HG03095 (cell line): Measurements from ENCODE around the gene MPP1.
A peak's percentile ranks its signal among the peaks of the same experiment; 100 is the strongest.
"Not testable (repeated sequence)": the region's sequence is repeated elsewhere in the genome, so short reads cannot be mapped to it uniquely, and the experiment has no call there.

Source experiments
- ATAC-seq: cut with Tn5 transposase; IDR thresholded peaks from one replicate; pipeline ENCODE4 v1.9.1; 2021; ENCODE audit warnings: moderate library complexity; ENCODE audit not compliant: unreplicated experiment

MPP1 gene

GRCh38 chrX:154804957-154805695, at the start of gene MPP1:
Gene MPP1 (minus strand): TSS chrX:154805485. CDS start chrX:154805373, 112 bp downstream.
- peak; percentile 97 for ATAC-seq

DNA sequence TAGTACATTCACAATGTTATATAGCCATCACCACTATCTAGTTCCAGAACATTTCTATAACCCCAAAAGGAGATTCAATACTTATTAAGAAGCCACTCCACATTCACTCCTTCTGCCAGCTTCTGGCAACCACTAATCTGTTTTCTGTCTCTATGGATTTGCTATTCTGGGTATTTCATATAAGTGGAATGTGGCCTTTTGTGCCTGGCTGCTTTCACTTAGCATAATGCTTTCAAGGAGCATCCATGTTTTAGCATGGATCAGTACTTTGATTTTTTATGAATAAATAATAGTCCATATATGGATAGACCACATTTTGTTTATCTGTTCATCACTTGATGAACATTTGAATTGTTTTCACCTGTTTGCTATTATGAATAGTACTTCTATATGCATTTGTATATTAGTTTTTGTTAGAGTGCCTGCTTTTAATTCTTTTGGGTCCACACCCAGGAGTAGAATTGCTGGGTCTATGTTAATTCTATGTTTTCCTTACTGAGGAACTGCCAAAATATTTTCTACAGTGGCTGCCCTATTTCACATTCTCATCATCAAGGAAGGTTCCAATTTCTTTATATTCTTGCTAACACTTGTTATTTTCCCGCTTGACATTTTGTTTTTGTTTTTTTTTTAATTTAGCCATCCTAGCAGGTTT, 45.8 kb upstream of the MPP1 start:
- no peak for ATAC-seq

DNA sequence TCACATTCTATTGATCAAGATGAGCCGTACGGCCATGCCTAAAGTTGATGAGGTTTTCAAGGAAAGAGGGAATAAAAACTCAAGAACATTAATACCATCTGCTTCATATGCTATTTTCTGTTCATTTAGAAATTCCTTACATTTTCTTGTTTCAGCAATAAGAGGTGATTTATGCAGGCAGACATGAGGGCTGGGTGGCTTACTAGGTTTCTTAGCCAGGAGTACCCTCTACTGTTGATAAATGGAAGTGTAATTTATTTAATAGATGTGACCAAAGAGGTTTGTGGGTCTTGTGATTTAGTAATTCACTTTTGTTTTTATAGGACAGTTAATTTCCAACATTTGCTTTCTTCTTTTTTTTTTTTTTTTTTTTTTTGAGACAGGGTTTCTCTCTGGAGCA, 35.6 kb upstream of the MPP1 start:
- no peak for ATAC-seq

- no peak for ATAC-seq
Observed at GRCh38 chrX:154836163-154836562, 30.9 kb upstream of the MPP1 start.

GRCh38 chrX:154834562-154834961, 29.3 kb upstream of the MPP1 start, which contains the start of gene SMIM9:
Gene SMIM9 (minus strand): TSS chrX:154834662. CDS start chrX:154830856, 3,806 bp downstream.
- ATAC-seq = no peak

- no peak for ATAC-seq
Observed at GRCh38 chrX:154833746-154834274, 28.5 kb upstream of the MPP1 start.

DNA sequence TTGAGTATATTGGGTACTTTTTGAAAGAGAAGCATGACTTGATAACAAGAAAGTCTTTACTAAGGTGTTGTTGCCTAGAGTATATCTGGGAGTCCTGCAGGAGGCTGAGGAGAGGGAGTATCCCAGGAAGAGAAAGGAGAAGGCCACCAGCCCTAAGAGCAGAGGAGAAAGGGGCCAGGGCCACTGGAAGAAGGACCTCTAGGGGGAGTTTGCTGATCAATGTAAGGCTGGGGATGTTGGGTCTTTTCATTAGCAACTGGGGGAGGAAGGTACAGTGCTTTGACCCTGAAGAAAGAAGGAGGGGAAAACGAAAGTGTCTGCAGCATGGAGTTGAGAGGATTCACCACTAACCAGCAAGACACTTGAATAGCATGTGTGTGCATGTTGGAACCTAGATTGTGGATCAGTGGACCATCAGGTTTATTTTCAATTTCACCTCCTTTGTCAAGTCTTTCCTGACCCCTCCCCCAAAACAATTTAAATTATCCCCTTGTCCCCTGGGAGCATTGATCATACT, 24.7 kb upstream of the MPP1 start:
- no peak for ATAC-seq

DNA sequence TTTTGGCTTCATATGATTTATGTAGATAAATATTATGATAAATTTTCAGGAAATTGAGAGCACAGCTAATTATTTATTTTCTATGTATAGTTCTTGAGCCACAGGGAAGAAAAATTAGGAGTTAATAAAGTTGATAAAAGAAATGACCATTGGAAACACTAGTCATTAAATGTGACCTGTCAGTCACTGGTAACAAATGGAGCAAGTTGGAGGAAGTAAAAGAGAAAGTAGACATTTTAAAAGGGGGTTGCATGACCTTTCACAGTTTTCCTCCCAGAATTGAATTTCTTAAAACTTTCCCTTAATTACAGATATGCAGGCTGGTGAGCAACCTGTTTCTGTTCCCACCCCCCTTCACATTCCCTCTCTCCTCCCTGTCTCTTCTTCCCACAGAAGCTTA, 23.8 kb upstream of the MPP1 start:
- ATAC-seq = no peak

DNA sequence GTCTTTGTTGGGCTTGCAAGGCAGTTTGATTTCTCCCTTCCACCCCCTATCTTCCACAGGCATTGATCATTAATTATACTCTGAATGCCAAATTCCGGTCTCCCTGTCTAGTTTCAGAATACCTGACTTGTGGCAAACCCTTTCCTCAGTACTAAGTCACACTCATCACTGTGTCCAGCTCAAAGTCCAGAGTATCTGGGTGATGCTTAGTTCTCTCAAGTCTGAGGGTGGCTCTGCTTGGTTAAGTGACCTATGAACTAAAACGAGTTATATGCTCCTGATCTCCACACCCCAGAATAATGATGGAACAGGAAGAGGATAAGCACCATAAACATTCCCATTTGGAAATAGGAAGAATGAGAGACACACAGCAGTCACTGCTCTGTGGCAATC, 22.7 kb upstream of the MPP1 start:
- ATAC-seq = no peak

DNA sequence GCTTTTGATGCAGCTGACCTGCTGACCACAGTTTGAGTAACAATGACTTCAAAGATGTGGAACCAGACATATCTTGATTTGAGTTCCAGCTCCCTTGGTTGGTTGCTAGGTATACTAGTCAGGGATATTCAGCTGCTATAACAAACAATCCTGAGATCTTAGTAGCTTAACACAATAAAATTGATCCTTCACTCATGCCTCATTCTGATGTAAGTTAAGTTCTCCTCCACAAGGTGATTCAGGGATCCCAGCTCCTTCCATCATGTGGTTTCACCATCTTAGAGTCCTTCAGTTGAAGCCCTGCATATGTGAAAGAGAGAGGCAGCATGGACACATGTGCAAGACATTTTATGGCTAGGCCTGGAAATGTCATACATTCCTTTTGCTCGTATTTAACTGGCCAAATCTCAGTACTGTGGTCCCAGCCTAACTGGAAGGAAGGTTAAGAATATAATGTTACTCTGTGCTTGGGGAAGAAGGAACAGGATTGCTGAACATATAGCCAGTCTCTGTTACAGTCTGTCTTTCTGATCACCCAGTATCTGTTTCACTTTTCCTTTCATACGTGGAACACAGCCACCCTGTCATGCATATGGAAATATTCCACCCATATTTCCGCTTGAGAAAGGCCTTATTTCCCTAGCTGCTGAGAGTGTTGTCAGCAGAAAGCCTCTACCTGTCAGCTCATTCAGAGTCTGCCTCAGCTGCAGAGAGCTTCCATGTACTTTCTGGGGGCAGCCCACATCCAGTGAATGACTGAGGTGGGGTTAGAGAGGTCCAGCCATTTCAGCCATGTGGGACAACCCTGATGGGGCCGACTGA, 22.1 kb upstream of the MPP1 start:
- ATAC-seq = peak; percentile 96

GRCh38 chrX:154825586-154825985, 20.3 kb upstream of the MPP1 start:
- not testable (repeated sequence) for ATAC-seq

DNA sequence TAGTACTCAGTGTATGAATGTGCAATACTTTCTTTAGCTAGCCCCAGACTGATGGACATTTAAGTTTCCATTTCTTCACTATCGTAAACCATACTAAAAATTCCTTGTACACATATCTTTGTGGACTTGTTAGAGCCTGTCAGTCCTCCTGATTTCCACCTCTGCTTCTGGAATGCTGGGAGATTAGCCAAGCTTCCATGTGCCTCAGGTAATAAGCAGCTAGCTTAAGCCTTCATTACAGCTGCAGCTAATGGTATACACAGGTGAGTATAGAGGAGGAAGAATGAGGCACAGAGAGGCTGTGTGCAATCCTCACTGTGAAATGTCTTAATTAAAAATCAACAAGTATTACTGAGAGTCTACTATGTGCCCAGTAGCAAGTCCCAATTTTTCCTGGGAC, 19.4 kb upstream of the MPP1 start:
- ATAC-seq = no peak

- ATAC-seq = no peak
Observed at GRCh38 chrX:154822029-154822428, 16.7 kb upstream of the MPP1 start.

DNA sequence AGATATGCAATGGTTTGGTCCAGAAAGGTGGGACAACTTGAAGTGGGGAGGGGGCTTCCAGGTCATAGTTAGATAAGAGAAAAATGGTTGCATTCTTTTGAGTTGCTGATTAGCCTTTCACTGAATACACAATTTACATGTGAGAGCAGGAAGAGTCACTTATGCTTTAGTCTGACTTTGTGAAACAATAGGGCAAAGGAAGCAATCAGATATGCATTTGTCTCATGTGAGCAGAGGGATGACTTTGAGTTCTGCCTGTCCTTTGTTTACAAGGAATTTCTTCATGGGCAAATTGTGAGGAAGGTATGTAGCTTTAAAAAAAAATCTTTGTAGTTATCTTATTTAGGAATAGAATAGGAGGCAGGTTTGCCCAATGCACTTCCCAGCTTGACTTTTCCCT, 16.2 kb upstream of the MPP1 start:
- no peak for ATAC-seq

DNA sequence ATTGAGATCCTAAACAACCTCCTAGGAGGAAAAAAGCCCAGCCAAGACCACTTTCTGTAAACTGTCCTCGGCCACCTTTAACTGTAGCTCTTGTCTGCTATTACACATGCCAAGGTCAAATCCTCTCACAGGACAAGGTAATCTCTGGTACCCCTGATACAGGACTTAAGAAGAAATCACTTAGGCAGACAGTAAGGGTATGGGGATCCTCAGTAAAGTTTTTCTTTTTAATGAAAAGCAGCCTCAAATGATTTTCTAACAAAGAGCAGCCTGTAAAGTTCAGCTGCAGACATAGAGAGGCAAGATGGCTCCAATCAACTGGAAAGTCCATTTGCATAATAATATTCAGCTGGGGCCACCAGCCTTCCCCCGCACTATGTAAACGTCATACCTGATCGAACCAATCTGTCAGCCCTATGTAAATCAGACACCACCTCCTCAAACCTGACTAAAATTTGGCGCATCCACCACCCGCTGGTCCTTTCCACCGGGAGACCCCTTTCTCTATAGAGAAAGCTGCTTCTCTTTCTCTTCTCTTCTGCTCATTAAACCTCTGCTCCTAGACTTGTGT, 14.6 kb upstream of the MPP1 start:
- no peak for ATAC-seq

DNA sequence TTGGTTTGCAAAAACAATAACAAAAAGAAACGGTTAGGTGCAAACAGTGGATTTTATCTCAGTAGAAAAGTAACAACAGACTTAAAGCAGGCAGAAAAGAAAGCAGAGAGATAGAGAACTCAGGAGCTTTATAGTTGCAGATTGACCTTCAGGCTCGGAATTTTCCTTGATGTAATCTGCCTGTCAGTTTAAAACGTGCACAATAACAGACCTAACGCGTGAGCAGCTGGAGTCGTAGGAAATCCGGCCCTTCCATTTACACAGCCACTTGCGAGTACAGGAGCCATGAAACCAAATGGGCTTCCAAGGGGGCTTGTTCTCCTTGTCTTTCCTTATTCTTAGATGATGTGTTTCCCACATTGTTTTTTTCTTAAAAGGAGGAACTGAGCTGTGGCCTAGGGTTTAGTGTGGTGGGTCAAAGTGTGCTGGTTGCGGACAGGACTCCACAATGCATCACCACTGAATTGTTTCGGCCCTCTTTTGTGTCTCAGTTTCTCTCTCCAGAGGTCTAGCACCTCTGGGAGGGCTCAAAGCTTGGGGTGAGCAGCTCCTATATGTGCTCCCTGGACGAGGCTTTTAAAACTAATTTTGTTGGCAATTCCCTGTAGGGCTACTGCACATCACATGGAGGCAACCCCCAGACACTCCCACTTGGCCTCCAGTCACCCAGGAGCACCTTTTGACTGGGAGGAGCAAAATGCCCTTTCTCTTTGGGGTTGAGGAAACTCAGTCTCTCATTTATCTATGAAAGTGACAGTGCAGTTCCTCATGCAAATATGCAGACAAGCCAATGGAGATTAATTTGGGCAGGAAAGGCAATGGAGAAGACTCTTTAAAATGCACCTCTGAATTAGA, 13.9 kb upstream of the MPP1 start:
- ATAC-seq = no peak

- not testable (repeated sequence) for ATAC-seq
Observed at GRCh38 chrX:154817048-154817618, 11.8 kb upstream of the MPP1 start.

DNA sequence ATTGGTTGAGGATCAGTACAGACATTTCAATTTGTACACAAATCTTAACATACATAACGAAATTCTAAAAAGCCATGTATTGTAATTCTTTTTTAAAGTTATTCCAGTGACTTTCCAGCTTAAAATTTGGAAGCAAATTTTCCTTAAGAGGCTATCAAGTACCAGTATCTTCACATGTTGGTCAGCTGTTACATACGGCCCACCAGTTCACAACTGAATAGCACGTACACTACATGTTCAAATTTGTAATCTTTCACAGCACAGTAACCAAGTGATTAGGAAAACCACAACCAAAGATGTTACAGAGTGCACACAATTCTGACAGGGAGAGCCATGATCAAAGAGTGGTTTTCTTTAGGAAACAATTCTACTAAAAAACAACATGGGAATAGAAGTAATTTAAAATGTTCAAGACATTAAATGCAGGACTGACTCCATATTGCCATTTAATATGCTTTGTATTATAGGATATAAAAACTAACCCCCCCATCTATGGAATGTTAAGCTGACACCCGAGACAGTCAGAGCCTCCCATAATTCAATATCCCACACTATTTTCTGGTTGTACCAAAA, 11.1 kb upstream of the MPP1 start:
- ATAC-seq = not testable (repeated sequence)

DNA sequence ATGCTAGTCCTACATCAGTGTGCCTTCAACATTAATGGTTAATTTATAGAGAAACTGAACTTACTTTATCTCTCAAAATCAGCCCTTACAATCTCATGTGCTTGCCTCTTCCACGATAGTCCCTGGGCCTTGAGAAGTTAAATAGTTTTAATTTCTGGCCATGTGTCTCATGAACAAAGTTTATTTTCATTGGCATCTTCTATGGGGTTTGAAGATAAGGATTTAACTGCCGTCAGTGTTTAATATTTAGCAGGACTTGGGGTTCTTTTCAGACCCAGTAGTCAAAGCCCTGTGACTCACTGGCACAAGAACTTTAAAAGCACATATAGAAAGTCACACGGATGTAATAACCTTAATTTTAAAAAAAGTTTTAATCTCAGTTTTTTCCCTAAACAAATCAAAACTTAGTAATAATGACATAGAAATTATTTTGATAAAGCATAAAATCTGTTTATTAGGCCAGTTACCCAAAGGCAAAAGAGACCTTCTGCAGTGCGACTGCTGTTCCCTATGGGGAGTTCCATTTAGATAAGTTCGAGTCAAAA, 10.1 kb upstream of the MPP1 start:
- ATAC-seq = no peak
